T follicular helper cell (primary cell): ENCODE measurements around the gene XCR1.
"Not testable (repeated sequence)": the region's sequence is repeated elsewhere in the genome, so short reads cannot be mapped to it uniquely, and the experiment has no call there.

Experiments
- DNase-seq: peaks from one replicate; pipeline ENCODE4 v3.0.0-alpha.2; 2020; ENCODE audit warnings: low read depth

XCR1 gene

DNA sequence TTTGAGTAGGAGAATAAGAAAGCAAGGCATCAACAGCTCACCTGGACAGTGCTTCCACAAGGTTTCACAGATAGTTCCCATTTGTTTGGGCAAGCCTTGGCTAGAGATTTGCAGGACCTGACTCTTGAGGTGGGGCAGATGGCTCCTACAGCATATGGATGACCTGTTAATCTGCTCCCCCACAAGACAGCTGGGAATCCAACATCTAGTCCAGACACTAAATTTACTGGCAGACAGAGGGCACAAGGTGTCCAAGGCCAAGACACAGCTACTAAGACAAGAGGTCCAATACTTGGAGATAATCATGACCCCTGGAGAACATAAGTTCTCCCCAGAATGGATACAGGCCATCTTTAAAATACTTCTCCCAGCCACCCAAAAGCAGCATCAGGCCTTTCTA is 23.6 kb downstream of the XCR1 start:
- not testable (repeated sequence) for DNase-seq

DNA sequence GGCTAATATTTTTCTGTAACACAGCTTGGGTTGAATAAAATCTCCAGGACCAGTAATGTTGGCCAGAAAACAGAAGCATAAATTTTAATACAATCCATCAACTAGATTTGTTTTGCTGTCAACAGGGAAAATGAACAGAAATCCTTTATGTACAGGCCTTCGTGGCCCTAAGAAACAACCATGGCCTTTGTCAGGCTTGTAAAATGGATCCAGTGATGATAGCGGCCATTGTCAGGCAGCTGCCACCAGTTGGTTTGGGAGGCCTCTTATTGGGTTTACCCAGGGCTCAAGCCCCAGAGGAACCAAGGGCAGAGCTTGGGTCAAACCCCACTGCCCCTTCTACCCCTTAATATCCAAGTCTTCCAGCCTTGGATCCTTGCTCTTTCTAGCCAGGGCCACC is 26.1 kb downstream of the XCR1 start:
- no peak for DNase-seq

DNA sequence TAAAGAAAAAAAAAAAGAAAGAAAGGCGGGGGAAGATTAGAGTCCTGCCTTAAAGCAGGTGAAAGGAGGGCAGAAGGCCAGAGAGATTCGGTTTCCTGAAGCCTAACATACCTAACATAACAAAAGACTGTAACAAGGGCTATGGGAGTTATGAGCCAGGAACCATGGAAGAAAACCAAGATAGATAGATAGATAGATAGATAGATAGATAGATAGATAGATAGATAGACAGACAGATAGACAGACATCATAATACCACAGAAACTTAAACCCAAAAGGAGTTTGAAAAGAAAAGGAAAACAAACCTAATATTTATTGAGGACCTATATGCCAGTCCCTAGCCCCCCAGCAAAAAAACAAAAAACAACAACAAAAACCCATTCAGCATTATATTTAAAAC is 29.3 kb downstream of the XCR1 start:
- no peak for DNase-seq

DNA sequence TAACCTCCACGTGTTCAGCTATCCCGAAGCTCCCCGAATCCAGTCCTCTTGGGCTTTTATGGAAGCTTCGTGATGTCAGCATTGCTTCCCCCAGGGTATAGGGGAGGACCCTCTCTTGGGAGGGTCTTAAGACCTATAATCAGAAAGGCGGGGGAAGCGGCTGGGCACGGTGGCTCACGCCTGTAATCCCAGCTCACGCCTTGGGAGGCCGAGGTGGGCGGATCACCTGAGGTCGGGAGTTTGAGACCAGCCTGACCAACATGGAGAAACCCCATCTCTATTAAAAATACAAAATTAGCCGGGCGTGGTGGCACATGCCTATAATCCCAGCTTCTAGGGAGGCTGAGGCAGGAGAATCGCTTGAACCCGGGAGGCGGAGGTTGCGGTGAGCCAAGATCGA is 29.8 kb downstream of the XCR1 start:
- not testable (repeated sequence) for DNase-seq

DNA sequence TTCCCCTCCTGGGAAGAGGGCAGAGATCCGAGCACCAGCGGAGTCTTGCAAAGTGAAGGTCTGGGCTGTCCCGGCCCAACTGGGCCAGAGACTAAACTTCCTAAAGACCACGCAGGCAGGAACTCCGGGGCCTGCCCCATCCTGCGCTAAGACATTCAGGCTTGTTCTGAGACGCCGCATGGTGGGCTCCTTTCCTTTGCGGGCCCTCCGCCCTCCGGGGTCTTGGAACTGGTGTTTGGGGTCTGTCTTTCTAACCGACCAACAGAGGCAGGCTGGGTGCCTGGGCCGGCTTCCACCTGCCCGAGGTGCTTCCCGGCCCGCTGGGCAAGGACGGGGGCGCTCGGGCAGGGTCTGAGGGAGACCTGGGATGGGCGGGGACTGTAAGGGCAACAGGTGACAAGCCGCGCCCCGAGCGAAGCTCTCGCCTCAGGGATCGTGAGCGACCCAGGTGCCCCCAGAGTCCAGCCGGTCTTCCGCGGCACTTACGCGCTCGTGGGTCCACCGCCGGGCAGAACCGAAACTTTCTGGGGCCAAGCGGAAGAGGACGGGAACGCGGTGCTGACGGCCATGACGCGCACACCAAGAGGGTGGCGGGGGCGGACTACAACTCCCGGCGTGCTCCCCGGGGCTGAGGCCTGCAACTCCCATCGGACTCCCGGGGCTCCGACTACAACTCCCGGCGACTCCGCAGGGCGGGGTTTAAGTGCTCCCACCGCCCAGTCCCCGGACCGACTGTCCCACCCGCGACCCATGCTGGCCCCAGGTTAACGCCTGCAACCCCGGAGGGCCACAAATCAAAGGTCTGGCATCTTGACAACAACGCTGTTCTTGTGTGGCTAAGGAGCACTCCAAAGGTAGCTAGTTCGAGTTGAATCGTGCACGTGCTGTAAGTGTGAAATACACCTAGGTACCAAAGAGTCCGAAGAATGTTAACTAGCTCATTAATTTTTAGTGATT is 31.8 kb downstream of the XCR1 start, which contains the start of gene FYCO1:
Gene FYCO1 (minus strand): TSS at position 589 of the 957 bp plus-strand sequence. CDS start 10,914 bp downstream, outside the sequence.
- peak; percentile 78 for DNase-seq

DNA sequence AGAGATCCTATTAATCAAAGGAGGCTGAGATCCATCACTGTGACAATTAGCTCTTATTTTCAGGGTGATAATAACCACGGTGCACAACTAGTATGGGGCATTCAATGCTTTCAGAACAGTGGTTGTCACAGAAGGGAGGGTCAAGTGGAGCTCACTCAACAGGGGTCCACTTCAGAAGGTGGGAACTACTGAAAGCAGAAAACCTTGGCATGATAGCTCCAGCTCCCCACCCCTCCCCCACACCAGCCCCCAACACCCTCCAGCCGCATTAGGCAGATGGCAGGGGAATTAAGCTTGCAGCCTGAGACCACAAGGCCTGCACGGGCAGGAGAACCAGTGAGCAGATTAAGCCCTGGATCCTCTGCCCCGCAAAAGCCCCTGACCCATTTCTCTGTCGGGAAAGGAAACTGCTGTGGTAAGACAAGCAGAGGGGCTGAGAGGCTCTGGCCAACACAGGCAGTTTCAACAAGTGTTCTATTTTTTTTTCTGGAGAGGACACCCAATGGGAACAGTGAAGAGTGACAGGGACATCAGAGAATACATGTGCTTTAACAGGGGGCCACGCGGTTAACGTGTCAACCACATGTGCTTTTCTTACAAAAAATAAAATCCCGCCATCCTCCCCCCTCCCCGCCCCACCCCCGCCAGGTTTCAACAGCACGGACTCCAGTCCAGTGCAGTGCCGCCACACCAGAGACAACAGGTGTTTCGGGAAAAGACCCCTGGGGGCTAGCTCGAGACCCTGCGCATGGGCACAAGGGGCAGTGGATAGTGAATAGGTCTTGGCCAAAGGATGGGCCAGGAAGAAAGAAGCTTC is 32.7 kb downstream of the XCR1 start:
- DNase-seq: no peak

DNA sequence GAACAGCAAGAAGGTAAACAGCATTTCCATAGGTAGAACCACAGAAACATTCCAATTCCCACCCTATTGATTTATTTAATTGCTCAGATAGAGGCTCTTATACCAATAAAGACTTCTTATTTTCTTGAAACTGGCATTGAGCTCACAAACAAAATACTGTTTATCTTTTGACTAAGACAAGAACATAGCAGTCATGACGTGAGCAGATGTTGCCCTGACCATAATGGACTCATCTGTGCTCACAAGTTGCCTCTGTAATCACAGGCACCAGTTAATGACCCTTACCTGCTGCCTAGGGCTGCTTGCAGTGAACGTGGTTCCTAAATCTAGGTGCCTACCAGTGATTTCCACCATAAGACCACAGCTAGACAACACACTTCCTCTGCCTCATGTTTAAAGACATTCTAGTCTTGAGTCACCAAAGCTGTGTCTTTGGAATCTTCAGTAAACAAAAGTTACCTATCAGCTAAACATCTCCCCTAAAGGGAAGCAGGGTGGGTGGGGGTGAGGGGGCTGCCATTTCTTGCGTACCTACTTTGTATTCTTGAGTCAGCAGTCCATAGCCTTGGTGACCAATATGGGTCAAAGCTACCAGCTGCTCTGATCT is 33.8 kb downstream of the XCR1 start:
- no peak for DNase-seq

DNA sequence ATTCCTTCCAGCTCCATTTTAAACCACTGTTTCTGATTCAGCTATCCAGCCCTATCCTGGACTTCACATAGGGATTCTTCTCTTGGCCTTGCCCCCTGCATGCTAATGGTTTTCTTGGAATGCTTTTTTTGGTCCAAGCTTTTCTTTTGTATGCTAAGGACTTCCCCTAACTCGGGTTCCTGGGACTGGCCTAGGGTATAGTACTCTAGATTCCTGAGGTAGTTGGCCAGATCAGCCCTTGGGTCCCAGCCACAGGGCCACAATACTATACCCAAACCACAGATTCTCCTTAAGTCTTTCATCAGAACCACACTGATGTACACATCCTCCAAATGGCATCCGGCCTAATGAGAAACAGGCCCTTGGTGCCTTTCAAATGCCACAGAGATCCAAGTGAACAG is 34.5 kb downstream of the XCR1 start:
- DNase-seq: no peak

DNA sequence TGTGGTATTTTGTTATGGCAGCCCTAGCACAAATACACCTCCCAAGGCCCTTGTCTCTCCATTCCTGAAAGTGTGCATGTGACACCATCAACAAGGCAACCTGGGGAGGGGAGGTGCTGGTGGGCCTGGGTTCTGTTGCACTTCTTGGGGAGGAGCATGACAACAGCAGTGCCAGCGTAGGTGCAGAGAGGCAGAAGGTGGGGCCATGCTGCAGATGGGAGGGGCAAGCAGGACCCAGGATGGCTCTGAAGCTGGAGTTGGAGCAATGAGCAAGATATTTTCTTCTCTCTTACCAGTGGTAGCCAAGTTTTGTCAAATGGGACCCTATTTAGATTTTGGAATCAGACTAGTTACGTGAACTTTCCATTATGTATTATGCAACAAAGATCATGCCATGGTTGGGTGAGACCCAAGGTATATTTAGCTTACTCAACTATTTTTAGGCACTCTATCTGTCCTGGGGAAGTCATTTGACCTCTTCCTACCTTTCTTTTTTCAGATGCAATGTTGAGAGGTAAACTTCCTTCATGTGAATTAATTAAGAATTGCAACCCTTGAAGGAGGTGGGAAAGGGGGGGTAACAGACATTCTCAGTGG is 35.1 kb downstream of the XCR1 start:
- no peak for DNase-seq

DNA sequence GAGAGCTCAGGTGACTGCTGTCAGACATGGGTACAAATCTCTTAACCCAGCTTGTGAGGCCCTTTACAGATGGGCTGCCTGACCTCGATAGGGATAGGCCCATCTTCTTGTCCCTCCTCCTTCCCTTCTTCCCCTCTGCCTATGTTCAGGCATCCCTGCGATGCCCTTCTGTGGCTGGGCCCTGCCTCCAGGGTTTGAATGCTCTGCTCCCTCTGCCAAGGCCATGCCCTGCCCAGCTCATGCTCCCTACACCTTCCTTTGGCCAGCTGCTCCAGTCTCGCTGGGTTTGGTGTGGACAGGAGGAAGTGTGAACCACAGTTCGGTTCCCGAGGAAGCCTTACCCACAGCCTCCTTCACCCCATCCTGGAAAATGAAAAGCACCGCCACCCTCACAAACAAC is 35.9 kb downstream of the XCR1 start:
- no peak for DNase-seq

DNA sequence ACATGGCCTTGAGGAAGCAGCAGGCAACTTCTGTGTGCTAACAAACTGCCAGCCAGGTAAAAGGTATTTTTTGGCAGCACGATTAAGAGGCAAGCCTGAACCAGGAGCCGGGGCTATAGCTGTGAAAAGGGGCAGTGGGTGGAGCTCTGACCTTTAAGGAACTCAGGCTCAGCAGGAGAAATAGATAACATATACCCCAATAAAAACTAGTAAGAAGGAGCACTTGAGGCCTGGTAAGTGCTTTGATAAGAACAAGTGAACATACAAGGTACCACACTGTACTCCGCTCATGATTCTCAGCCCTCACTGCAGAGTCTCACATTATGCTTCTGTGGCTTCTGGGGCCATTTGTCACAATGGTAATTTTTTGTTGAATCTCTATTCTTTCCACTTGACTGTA is 37.1 kb downstream of the XCR1 start:
- DNase-seq: no peak

DNA sequence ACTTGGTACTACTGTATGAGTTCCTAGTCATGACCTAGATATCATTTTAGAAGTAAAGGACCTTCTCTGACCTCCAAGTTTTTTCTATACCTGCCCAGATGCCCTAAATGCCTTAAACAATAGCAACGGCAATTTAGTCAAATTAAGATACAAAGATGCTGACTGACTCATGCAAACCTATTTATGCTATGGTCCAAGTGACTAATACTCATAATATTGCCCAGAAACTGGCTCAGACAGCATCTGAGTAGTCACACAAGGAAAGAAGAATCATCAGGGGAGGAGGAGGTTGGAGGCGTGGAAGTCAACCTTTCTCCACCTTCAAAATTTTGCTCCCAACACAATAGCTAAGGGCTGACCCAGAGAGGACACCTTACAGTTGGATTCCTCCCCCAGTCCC is 38.5 kb downstream of the XCR1 start:
- no peak for DNase-seq

DNA sequence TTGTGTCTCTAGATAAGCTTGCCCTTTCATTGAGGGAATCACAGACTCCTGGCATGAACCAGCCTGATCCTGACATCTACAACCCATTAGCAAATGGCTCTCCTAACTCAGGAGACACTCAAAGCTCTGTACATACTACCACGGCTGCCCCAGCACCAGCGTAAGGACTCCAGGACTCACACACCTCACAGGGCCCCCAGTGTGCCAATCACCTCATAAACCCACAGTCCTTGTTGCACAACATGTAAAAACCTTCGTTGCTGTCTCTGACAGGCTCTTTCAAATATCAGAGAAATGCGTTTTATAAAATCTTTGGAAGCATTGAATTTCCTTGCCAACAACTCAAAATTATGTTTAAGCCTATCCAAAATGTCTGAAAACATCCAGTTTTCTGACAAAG is 38.9 kb downstream of the XCR1 start:
- DNase-seq: no peak

DNA sequence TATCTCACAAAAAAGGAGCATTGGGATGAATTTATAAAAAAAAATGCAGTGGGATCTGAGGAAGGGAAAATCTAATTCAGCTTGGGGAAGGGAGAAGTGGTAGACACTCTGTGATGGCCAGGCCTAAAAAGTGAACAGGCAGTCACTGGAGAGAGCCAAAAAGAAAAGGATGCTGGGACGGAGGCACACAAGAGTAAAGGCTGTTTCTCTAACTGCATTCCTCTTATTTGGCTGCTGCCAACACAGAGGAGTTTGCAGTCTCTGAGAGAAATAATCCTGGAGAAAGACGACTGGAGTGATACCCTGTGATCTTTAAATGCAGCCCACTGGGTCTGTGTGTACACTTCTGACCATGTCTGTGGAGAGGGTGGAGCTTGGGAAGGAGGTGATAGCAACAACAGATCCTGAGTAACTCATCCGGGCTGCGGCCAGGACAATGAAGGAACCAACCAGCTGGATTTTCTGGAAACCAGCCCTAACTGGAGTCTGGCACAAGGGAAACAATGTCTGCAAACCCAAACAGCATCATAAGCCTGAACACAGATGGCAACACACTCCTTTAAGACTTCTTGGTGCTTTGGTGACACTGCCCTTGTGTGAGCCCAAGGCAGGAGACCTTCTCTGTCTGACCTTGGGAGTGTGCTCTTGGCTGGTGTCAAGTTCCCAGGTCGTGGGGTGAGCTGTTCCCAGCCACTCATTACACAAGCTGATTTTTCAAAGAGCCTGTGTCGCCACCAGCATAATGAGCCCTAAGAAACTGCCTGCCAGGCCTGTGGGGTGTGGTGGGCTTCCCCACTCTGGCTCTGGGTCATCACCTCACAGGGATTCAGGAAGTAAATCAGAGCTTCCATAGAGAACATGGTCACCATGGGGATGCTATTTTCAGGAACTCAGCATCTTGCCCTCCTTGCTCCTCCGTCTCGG is 39.7 kb downstream of the XCR1 start:
- DNase-seq: no peak

DNA sequence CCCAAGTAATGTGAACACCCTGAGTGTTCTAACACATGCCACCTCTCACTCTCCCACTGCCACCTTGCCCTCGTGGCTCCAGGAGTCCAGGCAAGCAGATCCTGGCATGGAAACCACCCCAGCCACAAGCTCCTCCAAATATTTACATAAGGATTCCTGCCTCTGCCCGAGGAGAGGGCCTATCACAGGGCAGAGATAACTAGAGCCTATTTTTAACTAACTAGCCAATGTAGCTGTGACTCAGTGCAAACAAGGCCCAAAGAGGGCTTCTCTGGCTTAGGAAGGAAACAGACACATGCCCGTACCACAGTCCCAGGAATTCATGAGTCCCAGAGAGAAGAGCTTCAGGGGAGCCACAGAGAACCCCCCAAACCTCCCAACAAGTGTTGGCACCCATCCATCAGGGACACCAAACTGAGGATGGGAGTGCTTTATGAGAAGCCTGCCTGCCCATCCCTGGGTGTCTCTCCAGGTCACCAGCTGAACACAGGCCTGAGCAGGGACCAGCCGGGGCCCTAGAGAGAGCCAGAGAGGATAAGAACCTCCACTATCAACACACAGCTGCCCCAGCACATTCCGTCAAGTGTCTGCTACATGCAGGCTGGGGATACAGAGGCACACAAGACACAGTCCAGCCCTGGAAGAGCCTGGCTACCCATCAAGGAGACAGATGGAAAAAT is 40.8 kb downstream of the XCR1 start:
- DNase-seq: no peak

DNA sequence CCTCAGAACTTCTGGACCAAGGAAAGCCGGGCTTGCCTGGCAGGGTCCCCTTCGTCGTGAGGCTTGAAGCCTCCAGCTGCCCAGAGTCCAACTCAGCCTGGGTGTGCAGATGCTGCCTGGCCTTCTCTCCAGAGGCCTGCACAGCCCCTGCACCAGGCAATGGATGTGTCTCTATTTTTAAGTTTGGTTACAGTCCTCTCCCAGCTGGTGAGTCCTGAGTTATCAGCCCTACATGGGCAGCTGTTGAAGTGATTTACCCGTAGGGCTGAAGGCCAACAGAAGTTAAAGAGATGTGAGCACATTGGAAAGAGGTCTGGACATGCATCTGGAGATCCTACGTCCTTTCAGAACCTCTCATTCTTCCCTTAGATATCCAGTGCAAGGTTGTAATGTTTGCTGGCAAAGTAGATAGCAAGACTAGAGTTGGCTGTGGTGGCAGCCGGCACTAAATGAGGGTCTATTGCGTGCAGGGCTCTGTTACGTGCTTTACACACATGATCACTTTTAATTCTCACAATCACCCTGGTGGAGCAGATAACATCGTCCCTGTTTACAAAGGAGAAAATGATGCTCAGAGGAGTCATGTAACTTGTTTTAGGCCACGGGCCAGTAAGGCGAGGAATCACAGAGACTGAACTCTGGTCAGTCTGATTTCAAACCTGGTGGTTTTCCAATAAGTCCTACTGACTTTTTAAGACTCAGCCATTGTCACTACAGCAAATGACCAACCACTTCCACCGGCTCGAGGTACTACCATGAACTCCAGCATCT is 41.6 kb downstream of the XCR1 start:
- DNase-seq: no peak

DNA sequence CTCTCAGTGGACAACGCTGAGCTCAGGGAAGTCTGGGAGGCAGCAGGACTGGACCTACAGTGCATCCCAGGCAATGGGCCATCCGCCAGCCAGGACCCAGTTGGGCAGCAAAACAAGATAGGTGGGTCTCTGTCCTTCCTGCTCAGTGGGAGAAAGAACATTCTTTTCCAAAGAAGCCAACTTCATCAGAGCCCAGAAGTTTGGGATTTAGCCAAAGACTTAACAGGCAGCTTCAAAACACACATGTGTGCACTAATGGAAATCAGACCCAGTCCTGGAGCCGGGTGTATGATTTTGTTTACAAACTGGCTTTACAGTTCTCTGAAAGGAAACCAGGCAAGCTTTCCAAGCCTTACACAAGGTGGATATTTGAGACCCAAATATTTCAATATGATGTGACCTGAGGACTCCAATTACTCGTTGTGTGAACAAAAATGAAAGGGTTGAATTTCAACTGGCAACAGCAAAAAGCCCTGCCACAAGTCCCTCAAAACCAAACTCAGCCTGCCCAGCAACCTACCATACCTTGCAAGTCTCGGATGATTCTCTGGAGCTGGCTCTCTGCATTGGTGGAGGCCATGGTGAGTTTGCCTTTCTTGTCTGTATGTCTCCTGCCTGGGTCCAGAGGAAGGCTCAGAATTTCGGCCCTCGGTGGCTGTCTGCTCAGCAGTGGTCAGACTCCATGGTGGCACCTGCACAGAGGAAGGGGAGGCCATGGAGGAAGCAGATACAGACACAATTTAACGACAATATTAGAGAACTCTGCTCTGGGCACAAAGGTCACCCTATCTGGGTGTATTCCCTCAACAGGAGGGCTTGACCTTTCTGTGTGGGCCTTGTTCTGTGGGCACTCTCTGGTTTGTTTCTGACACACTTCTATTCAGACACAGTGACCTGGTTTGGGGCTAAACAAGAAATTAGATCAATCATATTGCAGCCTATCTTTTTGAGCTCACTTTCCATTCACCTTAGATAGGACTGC is 42.7 kb downstream of the XCR1 start:
- no peak for DNase-seq

DNA sequence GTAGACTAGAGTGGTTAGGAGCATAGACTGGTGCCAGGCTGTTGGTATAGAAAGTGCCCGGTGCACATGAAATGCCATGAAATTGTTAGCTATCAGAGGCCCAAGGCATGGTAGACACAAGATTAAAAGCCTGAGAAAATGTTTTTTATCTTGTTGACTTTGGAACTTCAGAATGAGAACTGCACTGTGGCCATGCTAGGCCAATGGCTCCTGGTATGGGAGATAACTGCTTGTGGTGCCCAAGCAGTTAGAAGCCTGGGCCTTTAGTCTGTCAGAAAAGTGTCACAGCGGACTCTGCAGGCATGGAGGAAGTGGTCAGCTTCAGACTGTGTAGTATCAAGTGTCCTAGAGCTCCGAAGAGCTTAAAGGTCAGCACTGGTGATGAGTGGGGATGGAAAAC is 43.5 kb downstream of the XCR1 start:
- DNase-seq: no peak
